Brain microvascular endothelial cell (primary cell): Measurements from ENCODE around the gene LOC128125822.

Experiments used
- DNase-seq: peaks from one replicate; pipeline ENCODE4 v3.0.0-alpha.2; 2020
- H3K27ac ChIP-seq: fragments of 250-450 bp; sonication (Bioruptor Pico); 2 replicates; pipeline ENCODE4 v1.5.1; 2020; ENCODE audit warnings: mild to moderate bottlenecking, moderate library complexity
- H3K27me3 ChIP-seq: fragments of 250-450 bp; sonication (Bioruptor Pico); replicated peaks from 2 replicates; pipeline ENCODE4 v1.5.1; 2020; ENCODE audit warnings: mild to moderate bottlenecking
- H3K36me3 ChIP-seq: fragments of 250-450 bp; sonication (Bioruptor Pico); replicated peaks from 2 replicates; pipeline ENCODE4 v1.5.1; 2020; ENCODE audit warnings: mild to moderate bottlenecking
- H3K4me3 ChIP-seq: 2 replicates; pipeline ENCODE4 v1.5.1; 2011; ENCODE audit warnings: low read depth, mild to moderate bottlenecking, control low read depth, low read length, moderate library complexity
- in situ Hi-C: cut with HindIII; loops from 2 replicates; pipeline ENCODE4 v1.10.0; 2017; ENCODE audit warnings: low sequenced_read_pairs, low pct_ligation_motif_present
- TF ChIP-seq, protein P1 (sequence below): IDR thresholded peaks from 2 replicates; pipeline ENCODE4 v1.5.1; 2011; ENCODE audit warnings: low read depth, mild to moderate bottlenecking, moderate library complexity, low read length, control low read depth, inconsistent platforms; ENCODE audit errors: missing control alignments

Gene LOC128125822

GRCh38 chr6:63549076-63549475, 23.2 kb upstream of the LOC128125822 start:
- DNase-seq, result no peak
- no peak overlapping the region for H3K27ac ChIP-seq

DNA sequence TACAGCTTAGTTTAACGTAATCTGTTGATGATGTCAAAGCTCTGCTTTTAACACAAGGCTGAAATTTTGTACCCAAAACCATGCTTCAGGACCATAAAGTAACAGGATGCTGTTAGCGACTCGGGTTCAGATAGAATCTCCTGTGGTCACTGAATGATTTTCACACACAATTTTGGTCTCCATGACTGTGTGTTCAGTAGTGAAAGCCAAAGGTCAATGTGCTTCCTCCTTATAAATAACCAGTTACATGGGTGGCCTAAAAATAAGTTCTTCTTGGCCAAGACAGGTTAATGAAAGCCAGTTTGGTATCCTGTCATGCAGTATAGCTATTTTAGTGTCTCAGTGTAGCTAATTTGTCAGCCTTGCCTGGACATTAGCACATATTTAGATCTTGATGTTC, 19.1 kb upstream of the LOC128125822 start:
- no peak for DNase-seq
- Histone ChIP-seq H3K27me3 (no peaks in the 10 kb centered on the region), H3K27ac (no peak overlapping the region), H3K36me3 (no peaks in the 10 kb centered on the region), H3K4me3 (no peak overlapping the region)
- TF ChIP-seq, protein P1, sequence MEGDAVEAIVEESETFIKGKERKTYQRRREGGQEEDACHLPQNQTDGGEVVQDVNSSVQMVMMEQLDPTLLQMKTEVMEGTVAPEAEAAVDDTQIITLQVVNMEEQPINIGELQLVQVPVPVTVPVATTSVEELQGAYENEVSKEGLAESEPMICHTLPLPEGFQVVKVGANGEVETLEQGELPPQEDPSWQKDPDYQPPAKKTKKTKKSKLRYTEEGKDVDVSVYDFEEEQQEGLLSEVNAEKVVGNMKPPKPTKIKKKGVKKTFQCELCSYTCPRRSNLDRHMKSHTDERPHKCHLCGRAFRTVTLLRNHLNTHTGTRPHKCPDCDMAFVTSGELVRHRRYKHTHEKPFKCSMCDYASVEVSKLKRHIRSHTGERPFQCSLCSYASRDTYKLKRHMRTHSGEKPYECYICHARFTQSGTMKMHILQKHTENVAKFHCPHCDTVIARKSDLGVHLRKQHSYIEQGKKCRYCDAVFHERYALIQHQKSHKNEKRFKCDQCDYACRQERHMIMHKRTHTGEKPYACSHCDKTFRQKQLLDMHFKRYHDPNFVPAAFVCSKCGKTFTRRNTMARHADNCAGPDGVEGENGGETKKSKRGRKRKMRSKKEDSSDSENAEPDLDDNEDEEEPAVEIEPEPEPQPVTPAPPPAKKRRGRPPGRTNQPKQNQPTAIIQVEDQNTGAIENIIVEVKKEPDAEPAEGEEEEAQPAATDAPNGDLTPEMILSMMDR, result no peak
- in situ Hi-C loops, result no loop called here

More at GRCh38 chr6:63549076-63549475, 23.2 kb upstream of the LOC128125822 start:
- in situ Hi-C loops, result no loop called here
- Histone ChIP-seq H3K27me3 (no peaks in the 10 kb centered on the region), H3K4me3 (no peak overlapping the region), H3K36me3 (no peaks in the 10 kb centered on the region)
- TF ChIP-seq, protein P1, result no peak

DNA sequence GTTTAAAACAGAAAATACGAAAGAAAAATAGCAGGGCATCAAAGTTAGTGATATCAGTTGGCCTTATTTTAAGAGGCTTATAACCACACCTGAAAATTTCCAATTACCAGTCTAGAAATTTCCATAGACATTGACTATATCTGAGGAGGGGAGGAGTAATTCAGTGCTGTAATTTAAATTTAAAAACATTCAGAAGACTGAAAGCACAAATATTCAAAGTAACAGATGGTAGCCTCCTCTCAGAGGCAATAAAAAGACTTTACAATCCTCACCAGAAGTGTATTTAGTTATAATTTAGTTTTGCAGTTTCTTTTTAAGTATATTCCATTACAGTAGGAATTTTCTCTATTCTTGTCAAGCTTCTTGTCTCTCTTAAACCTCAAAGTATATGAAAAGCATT, 18.4 kb upstream of the LOC128125822 start:
- in situ Hi-C loops, result no loop called here

DNA sequence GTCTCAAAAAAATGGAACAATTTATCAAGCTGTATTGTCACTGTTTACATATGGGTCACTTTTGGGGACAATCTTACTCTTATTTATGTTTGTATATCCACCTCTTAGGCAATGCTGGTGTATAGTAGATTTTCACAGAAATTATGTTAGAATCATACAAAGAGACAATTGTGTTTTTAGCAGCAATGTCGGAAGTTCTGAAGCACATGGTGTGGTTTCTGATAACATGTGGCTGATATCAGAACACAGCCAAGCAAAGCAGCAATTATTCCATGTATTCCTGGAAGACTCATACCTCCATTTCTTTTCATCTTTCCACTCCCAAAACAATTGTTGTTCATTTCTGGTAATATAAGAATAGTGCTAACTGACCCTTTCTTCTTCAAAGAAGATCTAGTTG, 17.5 kb upstream of the LOC128125822 start:
- H3K27ac ChIP-seq, result no peak overlapping the region
- no peaks in the 10 kb centered on the region for H3K27me3 ChIP-seq
- no peak overlapping the region for H3K4me3 ChIP-seq
- no peak for DNase-seq
- no peaks in the 10 kb centered on the region for H3K36me3 ChIP-seq
- TF ChIP-seq, protein P1, result no peak
- in situ Hi-C loops, result no loop called here

More for the DNA sequence above, 18.4 kb upstream of the LOC128125822 start:
- TF ChIP-seq, protein P1, result no peak
- Histone ChIP-seq H3K27me3 (no peaks in the 10 kb centered on the region), H3K27ac (no peak overlapping the region), H3K4me3 (no peak overlapping the region), H3K36me3 (no peaks in the 10 kb centered on the region)
- DNase-seq, result no peak

- no peak for DNase-seq
- in situ Hi-C loops, result no loop called here
- H3K27me3 ChIP-seq, result no peaks in the 10 kb centered on the region
- TF ChIP-seq, protein P1, result no peak
- no peak overlapping the region for H3K27ac ChIP-seq
- no peak overlapping the region for H3K4me3 ChIP-seq
- no peaks in the 10 kb centered on the region for H3K36me3 ChIP-seq
Observed at GRCh38 chr6:63556369-63556768, 15.9 kb upstream of the LOC128125822 start.

GRCh38 chr6:63558278-63558677, 14.0 kb upstream of the LOC128125822 start:
- H3K4me3 ChIP-seq, result no peak overlapping the region
- TF ChIP-seq, protein P1, result no peak
- no peak overlapping the region for H3K27ac ChIP-seq
- H3K36me3 ChIP-seq, result no peaks in the 10 kb centered on the region
- DNase-seq, result no peak
- no peaks in the 10 kb centered on the region for H3K27me3 ChIP-seq
- in situ Hi-C loops, result no loop called here
